Fibroblast of pulmonary artery (primary cell): Measurements from ENCODE around the gene GDAP1L1.

Source experiments
- DNase-seq: peaks from one replicate; pipeline ENCODE4 v3.0.0-alpha.2; 2010; ENCODE audit warnings: low read depth
- H3K4me3 ChIP-seq: replicated peaks from 2 replicates; pipeline ENCODE4 v1.5.1; 2011; ENCODE audit warnings: low read depth, mild to moderate bottlenecking, control low read depth, low read length, moderate library complexity
- CTCF ChIP-seq: IDR thresholded peaks from 2 replicates; pipeline ENCODE4 v1.5.1; 2011; ENCODE audit warnings: mild to moderate bottlenecking, control low read depth, low read length, inconsistent platforms; ENCODE audit errors: missing control alignments

GDAP1L1 gene

GRCh38 chr20:44301285-44301684, 54.2 kb downstream of the GDAP1L1 start:
- DNase-seq: no peak
- no peak for TF ChIP-seq CTCF

GRCh38 chr20:44302026-44302669, 55.0 kb downstream of the GDAP1L1 start:
- DNase-seq: no peak
- no peak overlapping the region for H3K4me3 ChIP-seq
- no peak for TF ChIP-seq CTCF

More at GRCh38 chr20:44301285-44301684, 54.2 kb downstream of the GDAP1L1 start:
- H3K4me3 ChIP-seq: no peak overlapping the region

- DNase-seq: no peak
- no peak for TF ChIP-seq CTCF
- H3K4me3 ChIP-seq: no peak overlapping the region
Observed at GRCh38 chr20:44302736-44303135, 55.6 kb downstream of the GDAP1L1 start.

GRCh38 chr20:44304383-44304782, 57.3 kb downstream of the GDAP1L1 start:
- no peak overlapping the region for H3K4me3 ChIP-seq
- no peak for DNase-seq

GRCh38 chr20:44306927-44307326, 59.8 kb downstream of the GDAP1L1 start:
- no peak for DNase-seq
- TF ChIP-seq CTCF: no peak
- H3K4me3 ChIP-seq: no peak overlapping the region

More at GRCh38 chr20:44304383-44304782, 57.3 kb downstream of the GDAP1L1 start:
- no peak for TF ChIP-seq CTCF

- DNase-seq: peak; percentile 74
- no peak for TF ChIP-seq CTCF
- H3K4me3 ChIP-seq: peak overlapping the region; percentile 95
Observed at GRCh38 chr20:44309763-44310663, 62.9 kb downstream of the GDAP1L1 start.
